GM18519 (cell line): ENCODE results near the gene KXD1.
"Not testable (repeated sequence)": the region's sequence is repeated elsewhere in the genome, so short reads cannot be mapped to it uniquely, and the experiment has no call there.

Experiments
- ATAC-seq: cut with Tn5 transposase; IDR thresholded peaks from one replicate; pipeline ENCODE4 v1.9.1; 2021; ENCODE audit warnings: mild to moderate bottlenecking, moderate library complexity; ENCODE audit not compliant: unreplicated experiment, low FRiP score

KXD1 gene

GRCh38 chr19:18576383-18576782 is 18.7 kb downstream of the KXD1 start:
- no peak for ATAC-seq

- no peak for ATAC-seq
These were observed 19.8 kb downstream of the KXD1 start for GRCh38 chr19:18577365-18577914.

GRCh38 chr19:18580311-18580710 is 22.6 kb downstream of the KXD1 start:
- ATAC-seq, result no peak

GRCh38 chr19:18586306-18586705 is 28.6 kb downstream of the KXD1 start:
- no peak for ATAC-seq

- ATAC-seq, result no peak
These were observed 29.9 kb downstream of the KXD1 start for GRCh38 chr19:18587561-18587960.

- ATAC-seq, result no peak
These were observed 30.4 kb downstream of the KXD1 start for GRCh38 chr19:18587962-18588610.

- peak; percentile 72 for ATAC-seq
These were observed 31.1 kb downstream of the KXD1 start, which contains the start of gene REX1BD for GRCh38 chr19:18588611-18589379. REX1BD (plus strand) TSS chr19:18588798; CDS start chr19:18588802, 4 bp downstream.

GRCh38 chr19:18589380-18590272 is 32.0 kb downstream of the KXD1 start:
- ATAC-seq, result peak; percentile 20

- no peak for ATAC-seq
These were observed 32.9 kb downstream of the KXD1 start for GRCh38 chr19:18590273-18591272.

GRCh38 chr19:18591735-18592385 is 34.2 kb downstream of the KXD1 start:
- no peak for ATAC-seq

GRCh38 chr19:18592732-18593131 is 35.1 kb downstream of the KXD1 start:
- ATAC-seq, result not testable (repeated sequence)

- no peak for ATAC-seq
These were observed 35.9 kb downstream of the KXD1 start for GRCh38 chr19:18593367-18594095.

- no peak for ATAC-seq
These were observed 36.6 kb downstream of the KXD1 start for GRCh38 chr19:18594096-18594823.

GRCh38 chr19:18594824-18595373 is 37.2 kb downstream of the KXD1 start:
- no peak for ATAC-seq

GRCh38 chr19:18595475-18595874 is 37.8 kb downstream of the KXD1 start:
- ATAC-seq, result no peak

- no peak for ATAC-seq
These were observed 39.1 kb downstream of the KXD1 start for GRCh38 chr19:18596752-18597157.
